Cardiac fibroblast (primary cell): ENCODE results near the gene GPR143.

Source experiments
- DNase-seq, 2 donors: peaks; one replicate each; pipeline versions ENCODE4 v3.0.0 to v3.0.0-alpha.2; 2010; ENCODE audit warnings: low read depth in 2 of 2
- H3K4me3 ChIP-seq, 2 donors: replicated peaks in 1 of 2; 1 replicate in 1 of 2; 2 replicates in 1 of 2; pipeline ENCODE4 v1.5.1; 2011; ENCODE audit warnings: low read depth in 2 of 2, low read length in 2 of 2, mild to moderate bottlenecking in 2 of 2, moderate library complexity in 1 of 2
- TF ChIP-seq, protein P1 (sequence below): IDR thresholded peaks from one replicate; pipeline ENCODE4 v1.5.1; 2011; ENCODE audit warnings: low read depth, mild to moderate bottlenecking, low read length, inconsistent platforms

Gene GPR143

DNA sequence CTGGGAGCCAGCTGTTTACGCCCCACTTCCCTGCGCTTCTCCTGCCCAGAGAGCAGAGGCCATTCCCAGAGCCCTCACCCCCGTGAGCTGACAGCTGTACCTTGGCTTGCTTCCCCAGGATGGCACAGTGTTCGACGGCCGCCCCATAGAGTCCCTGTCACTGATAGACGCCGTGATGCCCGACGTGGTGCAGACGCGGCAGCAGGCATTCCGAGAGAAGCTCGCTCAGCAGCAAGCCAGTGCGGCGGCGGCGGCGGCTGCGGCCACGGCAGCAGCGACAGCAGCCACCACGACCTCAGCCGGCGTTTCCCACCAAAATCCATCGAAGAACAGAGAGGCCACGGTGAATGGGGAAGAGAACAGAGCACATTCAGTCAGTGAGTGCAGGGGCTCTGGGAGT, 77.7 kb downstream of the GPR143 start:
- no peak overlapping the region for H3K4me3 ChIP-seq
- TF ChIP-seq, protein P1, sequence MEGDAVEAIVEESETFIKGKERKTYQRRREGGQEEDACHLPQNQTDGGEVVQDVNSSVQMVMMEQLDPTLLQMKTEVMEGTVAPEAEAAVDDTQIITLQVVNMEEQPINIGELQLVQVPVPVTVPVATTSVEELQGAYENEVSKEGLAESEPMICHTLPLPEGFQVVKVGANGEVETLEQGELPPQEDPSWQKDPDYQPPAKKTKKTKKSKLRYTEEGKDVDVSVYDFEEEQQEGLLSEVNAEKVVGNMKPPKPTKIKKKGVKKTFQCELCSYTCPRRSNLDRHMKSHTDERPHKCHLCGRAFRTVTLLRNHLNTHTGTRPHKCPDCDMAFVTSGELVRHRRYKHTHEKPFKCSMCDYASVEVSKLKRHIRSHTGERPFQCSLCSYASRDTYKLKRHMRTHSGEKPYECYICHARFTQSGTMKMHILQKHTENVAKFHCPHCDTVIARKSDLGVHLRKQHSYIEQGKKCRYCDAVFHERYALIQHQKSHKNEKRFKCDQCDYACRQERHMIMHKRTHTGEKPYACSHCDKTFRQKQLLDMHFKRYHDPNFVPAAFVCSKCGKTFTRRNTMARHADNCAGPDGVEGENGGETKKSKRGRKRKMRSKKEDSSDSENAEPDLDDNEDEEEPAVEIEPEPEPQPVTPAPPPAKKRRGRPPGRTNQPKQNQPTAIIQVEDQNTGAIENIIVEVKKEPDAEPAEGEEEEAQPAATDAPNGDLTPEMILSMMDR = no peak
- no peak for DNase-seq

DNA sequence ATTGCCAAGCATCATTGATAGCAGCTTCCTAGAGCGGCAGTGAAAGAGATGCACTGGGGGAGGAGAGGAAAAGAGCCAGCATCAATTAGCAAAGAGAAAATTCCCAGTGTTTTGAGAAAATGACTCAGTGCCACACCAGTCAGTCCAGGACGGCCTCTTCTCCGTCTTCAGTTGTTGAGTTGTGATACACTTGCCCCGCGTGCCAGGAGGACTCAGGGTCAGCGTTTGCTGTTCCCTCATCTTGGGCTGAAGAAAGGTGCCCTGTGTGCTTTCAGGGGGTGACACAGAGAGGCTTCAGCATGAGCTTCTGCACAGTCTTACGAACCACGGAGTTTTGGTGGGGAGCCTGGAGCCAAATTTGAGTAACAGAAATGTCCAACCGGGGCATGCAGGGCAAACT, 82.3 kb downstream of the GPR143 start:
- DNase-seq = no peak
- H3K4me3 ChIP-seq = no peak overlapping the region
- TF ChIP-seq, protein P1 = no peak

DNA sequence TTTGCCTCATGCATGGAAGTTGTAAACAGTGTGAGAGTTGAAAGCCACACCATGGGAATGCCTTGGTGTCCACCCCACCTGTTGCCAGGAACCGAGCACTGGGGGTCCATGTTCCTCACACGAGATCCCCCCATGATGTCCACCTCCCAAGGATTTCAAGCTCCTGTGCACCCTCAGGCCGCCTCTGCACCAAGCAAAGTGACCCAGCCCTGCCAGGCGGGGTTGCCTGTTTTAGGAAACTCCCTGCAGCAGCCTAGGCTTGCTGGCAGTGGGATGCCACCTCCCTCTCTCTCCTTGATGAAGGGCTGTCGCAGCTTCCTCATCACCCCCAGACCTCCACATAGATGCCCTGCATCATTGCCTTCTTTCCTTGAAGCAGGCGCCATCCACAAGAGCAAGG, 82.8 kb downstream of the GPR143 start:
- TF ChIP-seq, protein P1 = no peak
- H3K4me3 ChIP-seq = no peak overlapping the region
- no peak for DNase-seq

DNA sequence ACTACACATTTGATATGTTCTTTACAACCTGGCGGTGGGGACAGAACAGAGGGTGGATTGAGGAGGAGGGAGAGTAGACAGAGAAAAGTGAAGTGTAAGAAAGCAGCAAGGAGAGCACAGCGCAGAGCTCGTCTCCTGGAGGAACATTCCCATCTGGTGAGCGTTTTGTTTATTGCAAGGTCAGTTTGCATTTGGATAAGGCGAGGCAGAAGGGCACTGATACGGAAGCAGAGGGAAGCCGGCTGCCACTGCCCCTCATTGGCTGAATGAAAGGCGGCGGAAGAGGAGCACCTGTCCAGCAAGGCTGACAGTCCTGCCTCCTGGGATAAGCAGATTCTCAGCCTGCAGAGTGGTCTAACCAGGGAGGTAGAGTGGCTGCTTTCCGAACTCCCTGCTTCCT, 83.2 kb downstream of the GPR143 start:
- TF ChIP-seq, protein P1 = peak; percentile 8
- no peak overlapping the region for H3K4me3 ChIP-seq
- peak; percentile 31 to 54 for DNase-seq

DNA sequence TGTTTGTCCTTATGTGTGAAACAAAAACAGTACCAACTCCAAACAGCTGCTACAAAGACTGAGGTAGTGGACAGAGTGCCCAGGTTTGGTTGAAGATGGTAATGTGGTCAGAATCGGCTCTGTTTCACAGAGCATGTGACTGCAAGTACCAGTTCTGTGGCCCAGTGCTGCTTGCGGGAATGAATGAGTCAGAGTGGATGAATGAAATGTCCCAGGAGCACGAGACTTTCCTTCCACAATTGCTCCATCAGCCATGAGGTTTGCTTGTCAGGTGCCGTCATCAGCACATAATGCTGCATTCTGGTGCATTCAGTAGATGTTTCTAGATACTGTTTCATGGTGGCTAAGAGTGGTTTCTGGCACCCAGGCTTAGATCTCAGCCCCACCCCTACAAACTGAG, 84.2 kb downstream of the GPR143 start:
- H3K4me3 ChIP-seq = no peak overlapping the region
- peak; percentile 29 to 46 for DNase-seq
- TF ChIP-seq, protein P1 = no peak

DNA sequence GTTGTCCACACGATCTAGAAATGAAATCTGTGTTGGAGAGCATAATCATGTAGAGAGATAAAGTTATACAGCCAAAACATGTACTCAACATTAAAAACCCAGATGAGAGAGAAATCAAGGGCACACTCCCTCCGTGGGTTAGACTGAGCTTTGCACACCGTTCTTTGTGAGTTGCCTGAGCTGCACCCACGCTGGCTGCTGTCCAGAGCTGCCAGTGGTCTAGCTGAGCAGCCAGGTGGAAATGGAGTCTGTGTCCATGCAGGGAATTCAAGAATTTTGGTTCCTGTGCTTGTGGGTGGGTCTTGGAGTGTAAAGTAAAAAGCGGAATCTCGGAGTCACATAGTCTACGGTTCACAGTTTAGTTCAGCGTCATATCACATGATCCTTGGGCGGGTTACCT, 84.6 kb downstream of the GPR143 start:
- H3K4me3 ChIP-seq = no peak overlapping the region
- TF ChIP-seq, protein P1 = no peak
- no peak for DNase-seq

DNA sequence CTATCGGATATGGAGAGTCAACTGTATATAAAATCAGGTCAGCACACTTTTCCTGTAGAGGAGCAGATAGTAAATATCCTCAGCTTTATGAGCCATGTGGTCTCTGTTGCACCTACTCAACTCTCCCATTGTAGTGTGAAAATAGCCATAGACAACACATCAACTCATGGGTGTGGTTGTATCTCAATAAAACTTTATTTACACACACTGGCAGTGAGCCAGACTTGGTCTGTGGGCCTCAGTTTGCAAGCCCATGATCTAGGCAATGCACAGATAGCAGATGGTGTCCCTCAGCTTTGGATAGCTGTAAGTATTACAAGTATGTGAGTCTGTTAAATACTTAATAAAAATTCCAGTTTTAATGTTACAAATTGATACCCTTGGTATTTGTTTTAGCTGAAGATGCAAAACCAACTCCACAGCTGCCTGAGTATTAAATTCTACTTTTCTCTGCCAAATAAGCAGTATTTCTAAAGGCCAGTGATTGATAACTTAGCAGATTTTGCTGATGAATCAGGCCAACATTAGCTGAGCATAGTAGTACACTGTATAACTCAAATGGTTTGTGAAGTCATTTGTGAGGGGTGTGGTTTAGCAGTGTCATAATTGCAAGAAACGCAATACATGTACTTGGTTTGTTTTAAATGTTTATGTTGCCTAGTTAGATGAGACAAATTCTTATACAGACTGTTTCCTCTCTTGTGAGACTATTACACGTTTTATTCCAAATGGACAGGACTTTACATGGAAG, 87.3 kb downstream of the GPR143 start:
- TF ChIP-seq, protein P1 = no peak
- no peak overlapping the region for H3K4me3 ChIP-seq
- no peak for DNase-seq
